Cardiac muscle cell (in vitro differentiated cells and primary cell): ENCODE results near the gene PLD5. TPM values are rescaled to one million over a fixed set of nuclear protein-coding genes. Genes with fewer than 3 reads are reported as not detected.
"Not testable (repeated sequence)": the region's sequence is repeated elsewhere in the genome, so short reads cannot be mapped to it uniquely, and the experiment has no call there.

ENCODE experiments used
- DNase-seq, 2 donors: peaks; one replicate each; pipeline versions ENCODE4 v3.0.0 to v3.0.0-alpha.2; 2010 to 2017; ENCODE audit warnings: low read depth in 1 of 2, low spot score in 1 of 2
- H3K27ac ChIP-seq: fragments of 200-600 bp; sonication (generic); 2 replicates; pipeline ENCODE4 v1.5.1; 2016
- H3K27me3 ChIP-seq: fragments of 200-600 bp; sonication (generic); 2 replicates; pipeline ENCODE4 v1.6.0; 2016; ENCODE audit warnings: control low read depth
- H3K36me3 ChIP-seq: fragments of 200-600 bp; sonication (generic); 2 replicates; pipeline ENCODE4 v1.5.1; 2016; ENCODE audit warnings: control low read depth
- H3K4me1 ChIP-seq: fragments of 200-600 bp; sonication (generic); 2 replicates; pipeline ENCODE4 v1.8.1; 2017; ENCODE audit warnings: low read depth, mild to moderate bottlenecking, mixed run types
- H3K4me3 ChIP-seq: fragments of 200-600 bp; sonication (generic); 2 replicates; pipeline ENCODE4 v1.5.1; 2016; ENCODE audit warnings: mild to moderate bottlenecking
- H3K9me3 ChIP-seq: fragments of 200-600 bp; sonication (generic); 2 replicates; pipeline ENCODE4 v1.5.1; 2017; ENCODE audit warnings: low read depth, mild to moderate bottlenecking, control low read depth
- CTCF ChIP-seq: IDR thresholded peaks from 2 replicates; pipeline ENCODE4 v1.5.1; 2012; ENCODE audit warnings: low read depth, mild to moderate bottlenecking, low read length
- polyA plus RNA-seq: library from polyadenylated mRNA; unstranded; fragments of >200 nt; fragmentation: Nextera tagmentation; extraction: Ambion mirVana; gene quantifications from 2 replicates; pipeline ENCODE4 v1.2.1, GENCODE V29; 2016
- total RNA-seq: library from RNA; depleted of rRNA; stranded (reverse); fragments of >200 nt; gene quantifications from 2 replicates; pipeline ENCODE4 v1.2.3, GENCODE V29; 2016

The PLD5 gene
- total and polyA plus RNA-seq, 2 experiments from 2014 or later: 0.03 to 0.06 TPM

- Histone ChIP-seq H3K9me3 (no peaks in the 10 kb centered on the region), H3K4me1 (no peaks in the 10 kb centered on the region), H3K27ac (no peak overlapping the region), H3K27me3 (no peaks in the 10 kb centered on the region), H3K36me3 (no peaks in the 10 kb centered on the region), H3K4me3 (no peak overlapping the region)
- no peak for TF ChIP-seq CTCF
- DNase-seq: no peak
Observed at GRCh38 chr1:242318140-242318539, 206.4 kb downstream of the PLD5 start.

GRCh38 chr1:242314865-242315264 is 209.6 kb downstream of the PLD5 start:
- not testable (repeated sequence) for H3K27ac ChIP-seq, H3K4me3 ChIP-seq, H3K4me1 ChIP-seq, DNase-seq, H3K9me3 ChIP-seq, H3K27me3 ChIP-seq, H3K36me3 ChIP-seq

- H3K4me3 ChIP-seq, H3K27ac ChIP-seq, H3K36me3 ChIP-seq, H3K27me3 ChIP-seq, H3K4me1 ChIP-seq, H3K9me3 ChIP-seq: not testable (repeated sequence)
- DNase-seq: peak in 1 of 2 donors; percentile 5
Observed at GRCh38 chr1:242314085-242314649, 210.3 kb downstream of the PLD5 start.

GRCh38 chr1:242308681-242309080 is 215.8 kb downstream of the PLD5 start:
- not testable (repeated sequence) for DNase-seq, H3K27me3 ChIP-seq, H3K4me1 ChIP-seq, H3K27ac ChIP-seq, H3K36me3 ChIP-seq, H3K9me3 ChIP-seq, H3K4me3 ChIP-seq

- H3K27ac ChIP-seq, DNase-seq, H3K4me3 ChIP-seq, H3K27me3 ChIP-seq, H3K4me1 ChIP-seq, H3K36me3 ChIP-seq, H3K9me3 ChIP-seq: not testable (repeated sequence)
Observed at GRCh38 chr1:242293781-242294180, 230.7 kb downstream of the PLD5 start.

GRCh38 chr1:242288067-242288466 is 236.4 kb downstream of the PLD5 start:
- not testable (repeated sequence) for H3K36me3 ChIP-seq, DNase-seq

GRCh38 chr1:242282758-242283485 is 241.6 kb downstream of the PLD5 start:
- H3K4me1 ChIP-seq, DNase-seq, H3K27ac ChIP-seq, H3K36me3 ChIP-seq, H3K27me3 ChIP-seq, H3K9me3 ChIP-seq, H3K4me3 ChIP-seq: not testable (repeated sequence)

More at GRCh38 chr1:242288067-242288466, 236.4 kb downstream of the PLD5 start:
- not testable (repeated sequence) for H3K4me1 ChIP-seq, H3K27me3 ChIP-seq, H3K9me3 ChIP-seq, H3K4me3 ChIP-seq, H3K27ac ChIP-seq

GRCh38 chr1:242278406-242278805 is 246.1 kb downstream of the PLD5 start:
- not testable (repeated sequence) for H3K4me3 ChIP-seq, DNase-seq, H3K9me3 ChIP-seq

GRCh38 chr1:242276769-242277168 is 247.7 kb downstream of the PLD5 start:
- not testable (repeated sequence) for H3K4me3 ChIP-seq, H3K27me3 ChIP-seq, H3K9me3 ChIP-seq, DNase-seq, H3K27ac ChIP-seq, H3K36me3 ChIP-seq, H3K4me1 ChIP-seq

More at GRCh38 chr1:242278406-242278805, 246.1 kb downstream of the PLD5 start:
- H3K27me3 ChIP-seq, H3K4me1 ChIP-seq, H3K27ac ChIP-seq, H3K36me3 ChIP-seq: not testable (repeated sequence)

- H3K36me3 ChIP-seq, H3K4me1 ChIP-seq, H3K27me3 ChIP-seq, H3K9me3 ChIP-seq, DNase-seq, H3K4me3 ChIP-seq, H3K27ac ChIP-seq: not testable (repeated sequence)
Observed at GRCh38 chr1:242267004-242267403, 257.5 kb downstream of the PLD5 start.

GRCh38 chr1:242264419-242264818 is 260.1 kb downstream of the PLD5 start:
- H3K9me3 ChIP-seq: not testable (repeated sequence)

More at GRCh38 chr1:242264419-242264818, 260.1 kb downstream of the PLD5 start:
- H3K27me3 ChIP-seq, H3K4me1 ChIP-seq, H3K4me3 ChIP-seq, DNase-seq, H3K36me3 ChIP-seq, H3K27ac ChIP-seq: not testable (repeated sequence)
